HuH-7.5 (cell line): ENCODE data around the gene ZNF490.

ENCODE experiments used
- DNase-seq: peaks from one replicate; pipeline ENCODE4 v3.0.0; 2011; ENCODE audit warnings: low spot score

The ZNF490 gene

GRCh38 chr19:12543855-12544254, 66.8 kb downstream of the ZNF490 start:
- DNase-seq: no peak
